Suppressor macrophage treated with lipopolysaccharide for 1 hour (primary cell): ENCODE results near the gene ANO2.

Experiments
- DNase-seq, 3 donors: peaks; one replicate each; pipeline ENCODE4 v3.0.0-alpha.2; 2020 to 2022

Gene ANO2

DNA sequence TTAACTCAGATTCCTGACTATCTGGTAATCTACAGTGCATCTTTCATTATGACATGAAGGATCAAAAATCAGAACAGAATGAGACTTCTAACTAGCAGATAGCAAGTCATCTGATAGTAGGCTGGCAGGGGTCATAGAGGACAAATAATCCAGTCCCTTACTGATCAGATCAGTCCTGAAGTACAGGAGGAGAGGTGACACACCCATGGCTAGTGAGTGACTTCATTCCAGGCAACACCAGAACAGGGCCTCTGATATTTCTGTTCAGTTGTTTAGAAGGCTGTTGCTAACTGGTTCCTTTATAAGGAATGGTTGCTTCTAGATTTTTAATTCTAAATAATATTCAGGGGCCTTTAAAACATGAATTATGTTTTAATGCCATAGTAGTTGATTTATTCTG, 291.0 kb downstream of the ANO2 start:
- DNase-seq, result no peak

DNA sequence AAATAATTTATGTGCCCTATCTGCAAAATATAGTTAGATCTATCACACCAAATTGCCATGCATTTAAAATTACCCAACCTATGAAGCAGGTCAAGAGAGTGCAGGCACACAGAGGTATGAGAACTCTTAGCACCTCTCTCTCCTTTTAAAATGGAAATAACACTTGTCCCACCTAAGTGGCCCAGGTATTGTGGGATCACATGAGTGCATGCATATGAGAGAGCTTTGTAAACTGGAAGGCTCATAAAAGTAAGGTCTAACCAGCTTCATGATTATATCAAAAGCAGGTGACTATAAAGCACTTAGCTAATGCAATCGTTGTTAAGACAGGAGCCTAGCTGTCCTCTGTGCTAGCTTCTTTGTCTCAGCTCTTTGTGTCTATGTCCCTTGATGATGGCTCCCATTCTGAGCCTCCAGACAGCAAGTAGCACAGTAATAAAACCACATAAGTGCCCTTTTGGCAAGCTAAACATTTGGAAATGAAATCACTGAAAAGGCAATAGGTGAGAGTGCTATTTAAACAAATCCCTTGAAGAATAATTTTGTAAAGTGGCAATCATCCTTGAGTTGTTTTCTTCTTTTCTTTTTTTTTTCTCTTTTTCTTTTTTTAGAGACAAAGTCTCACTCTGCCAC, 294.1 kb downstream of the ANO2 start:
- no peak for DNase-seq

DNA sequence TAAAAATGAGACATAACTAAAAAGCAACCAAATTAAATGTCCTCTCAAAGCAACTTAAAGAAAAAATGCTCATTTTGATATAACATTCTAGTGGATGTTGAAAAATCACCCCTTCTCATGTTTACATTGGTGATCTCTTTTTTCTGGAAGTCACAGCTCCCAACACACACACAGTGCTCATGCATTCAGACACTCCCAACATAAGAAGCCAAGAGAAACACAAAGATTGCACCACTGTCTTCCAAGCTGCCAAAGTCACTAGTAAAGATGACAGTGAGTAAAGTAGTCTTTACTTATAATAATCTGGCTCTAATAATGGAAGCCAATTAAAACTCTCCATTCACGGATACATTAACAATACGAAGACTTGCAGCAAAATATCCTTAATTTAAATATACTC, 294.8 kb downstream of the ANO2 start:
- no peak for DNase-seq

DNA sequence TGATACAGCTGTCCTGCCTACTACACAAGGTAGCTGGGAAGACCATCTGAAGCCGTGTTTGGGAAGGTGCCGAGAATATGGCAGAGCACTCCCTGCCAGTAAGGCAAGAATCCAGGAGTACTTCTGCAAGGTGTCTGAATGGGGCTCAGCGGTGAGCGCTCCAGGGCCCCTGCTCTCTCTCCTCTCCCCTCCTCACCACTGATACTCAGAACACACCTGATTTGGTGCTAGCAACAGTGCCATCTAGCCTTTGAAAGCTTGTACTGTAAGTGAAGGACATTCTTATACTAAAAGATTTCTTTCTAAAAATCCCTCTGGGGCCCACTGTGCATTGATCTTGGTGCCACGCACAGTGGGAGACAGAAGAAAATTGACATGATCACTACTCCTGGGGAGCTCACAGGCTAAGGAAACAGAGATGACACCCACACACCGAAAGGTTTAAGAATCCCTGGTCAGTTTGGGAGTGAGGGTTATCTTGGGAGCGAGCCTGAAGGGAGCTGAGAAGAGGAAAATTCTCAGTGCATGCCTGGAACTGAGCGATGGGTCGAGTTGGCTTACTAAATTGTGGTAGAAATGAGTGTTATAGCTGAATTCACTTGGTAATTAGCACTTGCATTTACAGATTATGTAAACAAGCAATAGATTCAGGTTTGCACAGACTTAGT, 296.2 kb downstream of the ANO2 start:
- DNase-seq, result no peak

DNA sequence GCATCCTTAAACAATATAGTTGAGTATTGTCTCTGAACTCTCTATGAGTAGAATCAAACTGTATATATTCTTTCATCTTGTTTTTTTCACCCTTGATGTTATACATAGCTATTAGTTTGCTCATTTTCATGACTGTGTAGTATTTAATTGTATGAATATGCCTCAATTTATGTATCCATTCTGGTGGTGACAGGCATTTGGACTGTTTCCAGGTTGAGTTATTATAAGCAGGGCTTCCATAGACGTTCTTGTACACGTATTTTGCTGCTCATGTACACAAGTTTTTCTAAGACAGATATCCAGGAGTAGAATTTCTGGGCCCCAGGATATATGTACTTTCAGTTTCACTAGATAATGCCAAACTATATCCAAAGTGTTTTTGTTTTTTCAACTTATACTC, 301.8 kb downstream of the ANO2 start:
- no peak for DNase-seq

DNA sequence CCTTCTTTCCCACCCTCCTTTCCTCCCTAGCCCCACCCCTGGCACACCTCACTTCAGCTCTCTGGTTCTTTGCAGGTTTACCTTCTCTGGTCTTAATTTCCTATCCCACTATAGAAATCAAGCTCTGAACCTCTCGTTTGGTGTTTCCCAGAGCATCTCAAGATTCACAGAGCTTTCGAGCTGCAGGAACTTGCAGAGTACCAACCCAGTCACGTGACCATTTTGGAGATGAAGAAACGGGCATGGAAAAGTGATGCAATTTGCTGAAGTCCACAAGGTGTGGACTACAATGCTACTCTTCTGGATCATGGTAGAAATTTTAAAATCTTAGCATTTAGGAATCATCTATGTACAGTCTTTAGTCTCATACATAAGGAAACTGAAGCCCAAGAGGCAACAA, 307.4 kb downstream of the ANO2 start:
- DNase-seq, result no peak

DNA sequence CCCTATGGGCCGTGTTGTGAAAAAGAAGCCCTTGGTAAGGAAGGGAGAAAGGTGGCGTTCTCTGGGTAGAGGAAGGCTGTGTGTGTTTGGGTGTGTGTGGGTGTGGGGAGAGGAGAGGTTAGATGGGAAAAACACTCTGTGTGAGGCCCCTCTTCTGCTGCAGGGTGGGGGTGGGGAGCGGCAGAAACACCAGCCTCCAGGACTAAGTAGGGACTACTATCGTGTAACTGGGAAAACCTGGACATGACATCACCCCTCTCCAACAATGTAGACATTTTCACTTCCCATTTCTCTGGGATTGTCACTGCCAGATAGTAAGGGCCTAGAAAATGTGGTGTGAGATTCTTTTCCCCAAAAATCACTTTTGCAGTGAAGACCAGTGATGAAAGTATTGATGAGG, 308.2 kb downstream of the ANO2 start:
- DNase-seq, result peak in 2 of 3 donors; percentile 30 to 43

DNA sequence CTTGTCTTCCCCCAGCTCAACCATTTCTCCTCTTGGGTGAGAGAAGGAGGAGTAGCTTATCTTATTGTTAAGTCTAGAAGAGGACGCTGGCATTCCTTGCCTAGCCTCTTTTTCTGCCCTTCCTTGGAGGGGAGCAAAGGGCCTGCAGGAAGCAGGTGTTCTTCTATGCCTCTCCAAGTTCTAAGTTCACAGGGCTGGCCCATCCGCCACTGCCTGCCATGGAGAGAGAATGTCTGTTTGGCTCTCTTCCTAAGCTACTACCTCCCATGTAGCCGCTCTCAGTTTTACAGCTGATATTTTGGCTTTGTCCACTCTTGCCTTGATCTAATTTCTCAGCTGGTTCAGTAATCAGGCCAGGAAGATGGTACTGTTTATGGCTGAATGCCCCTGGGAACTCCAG, 312.0 kb downstream of the ANO2 start:
- DNase-seq, result no peak

DNA sequence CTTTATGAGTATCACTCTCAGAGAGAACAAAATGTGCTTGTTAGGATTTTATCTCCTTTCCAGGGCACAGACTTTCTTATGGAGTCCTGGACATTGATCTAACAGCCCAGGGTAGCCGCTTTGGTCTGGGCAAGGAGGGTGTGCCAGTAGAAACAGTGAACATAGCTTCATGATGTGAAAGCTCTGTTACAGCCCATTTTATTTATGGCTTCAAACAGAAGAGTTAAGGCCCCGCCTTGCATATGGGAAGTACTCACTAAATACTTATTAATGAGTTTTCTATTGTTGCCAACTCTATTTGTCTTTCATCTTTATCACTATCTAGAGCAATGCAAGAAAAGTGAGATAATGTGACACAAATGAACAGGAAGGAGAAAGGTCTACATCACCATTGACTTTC, 312.6 kb downstream of the ANO2 start:
- DNase-seq, result no peak

DNA sequence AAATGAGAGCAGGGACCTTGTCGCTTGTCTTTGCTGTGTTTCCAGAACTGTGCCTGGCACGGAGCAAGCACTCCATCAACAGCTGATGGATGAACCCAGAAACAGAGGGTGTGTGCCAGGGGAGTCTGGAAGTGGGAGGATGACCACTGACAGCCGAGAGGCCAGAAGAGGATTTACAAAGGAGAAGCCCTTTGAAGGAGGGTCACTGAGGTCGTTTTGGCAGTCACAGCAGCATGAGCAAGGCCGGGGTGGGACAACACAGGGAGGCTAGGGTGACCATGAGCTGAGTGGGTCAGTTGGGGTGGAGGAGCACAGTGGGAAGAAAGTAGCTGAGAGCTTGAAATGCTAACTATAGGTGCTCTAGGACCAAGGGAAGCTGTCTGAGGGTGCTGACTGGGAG, 313.6 kb downstream of the ANO2 start:
- DNase-seq, result no peak

DNA sequence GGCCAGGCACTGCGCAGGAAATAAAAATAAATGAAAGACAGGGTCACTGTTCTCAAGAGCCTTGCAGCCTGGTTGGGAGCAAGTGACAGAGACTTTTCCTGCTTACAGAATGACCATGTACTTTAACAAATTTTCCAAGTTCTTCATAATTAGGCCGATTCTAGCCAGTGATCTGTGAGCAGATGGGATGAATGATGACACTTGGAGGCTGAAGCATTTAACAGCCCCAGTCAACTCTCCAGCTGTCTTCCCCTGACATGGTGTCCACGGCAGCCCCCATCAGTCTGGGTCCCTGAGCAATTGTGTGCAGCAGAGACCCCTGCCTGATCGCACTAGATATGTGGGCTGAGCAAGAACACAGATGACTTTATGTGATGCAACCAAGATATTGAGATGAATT, 314.3 kb downstream of the ANO2 start:
- no peak for DNase-seq

DNA sequence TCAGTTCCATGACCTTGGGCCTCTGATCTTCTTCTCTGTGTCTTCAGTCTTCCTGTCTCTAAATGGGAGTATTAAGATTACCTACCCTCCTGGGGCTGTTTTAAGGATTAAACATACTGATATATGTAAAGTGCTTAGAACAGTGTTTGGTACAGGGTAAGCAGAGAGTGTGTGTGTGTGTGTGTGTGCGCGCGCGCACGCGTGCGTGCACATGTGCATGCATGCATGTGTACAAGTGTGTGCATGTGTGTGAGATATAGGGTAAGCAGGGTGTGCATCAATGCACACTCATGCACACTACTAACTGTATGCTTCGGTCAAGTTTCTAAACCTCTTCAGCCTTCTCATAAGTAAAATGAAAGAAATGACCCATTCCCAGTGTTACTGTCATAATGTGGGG, 316.6 kb downstream of the ANO2 start:
- DNase-seq, result no peak

DNA sequence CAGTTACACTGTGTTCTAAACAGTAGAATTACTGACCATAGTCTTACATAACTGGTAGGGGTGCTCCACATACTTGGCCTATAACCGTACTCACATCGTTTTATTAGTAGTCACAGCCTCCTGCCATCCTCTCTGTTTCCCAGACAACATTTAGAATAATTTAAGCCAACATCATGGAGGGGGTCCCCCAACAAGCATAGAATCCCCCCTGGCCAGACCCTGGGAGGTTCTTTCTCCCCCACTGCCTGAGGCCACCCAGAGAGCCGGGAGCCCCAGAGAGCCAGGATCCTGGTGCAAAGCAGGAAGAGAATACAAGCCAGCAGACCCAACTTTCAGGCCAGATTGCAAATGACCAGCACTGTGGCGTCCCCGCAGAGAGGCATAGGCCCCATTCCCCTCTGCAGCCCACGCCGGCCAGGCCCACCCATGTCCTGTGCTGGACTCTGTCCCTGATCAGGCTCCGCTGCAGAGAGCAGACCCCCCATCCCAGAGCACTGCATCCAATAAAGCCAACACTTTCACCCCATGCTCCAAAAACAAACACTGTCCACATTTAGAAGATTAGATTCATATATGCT, 317.9 kb downstream of the ANO2 start:
- DNase-seq, result no peak

DNA sequence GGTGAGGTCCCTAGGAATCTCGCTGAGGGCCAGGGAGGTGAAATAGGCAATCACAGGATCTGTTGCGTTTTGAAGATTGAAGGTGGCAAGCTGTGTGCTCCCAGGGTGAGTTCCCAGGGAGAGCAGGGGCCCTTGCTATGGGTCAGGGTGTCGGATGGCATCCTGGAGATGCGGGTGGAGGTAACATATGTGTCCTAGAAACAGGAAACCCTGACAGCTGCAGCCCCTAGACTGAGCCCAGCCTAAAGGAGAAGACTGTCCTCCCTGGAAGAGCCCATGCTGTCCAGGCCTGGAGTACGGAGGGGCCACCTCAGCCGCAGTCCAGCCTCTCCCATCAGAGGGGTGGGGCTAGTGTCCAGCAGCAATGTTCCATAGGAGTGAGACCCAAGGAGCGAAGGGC, 318.9 kb downstream of the ANO2 start:
- no peak for DNase-seq

DNA sequence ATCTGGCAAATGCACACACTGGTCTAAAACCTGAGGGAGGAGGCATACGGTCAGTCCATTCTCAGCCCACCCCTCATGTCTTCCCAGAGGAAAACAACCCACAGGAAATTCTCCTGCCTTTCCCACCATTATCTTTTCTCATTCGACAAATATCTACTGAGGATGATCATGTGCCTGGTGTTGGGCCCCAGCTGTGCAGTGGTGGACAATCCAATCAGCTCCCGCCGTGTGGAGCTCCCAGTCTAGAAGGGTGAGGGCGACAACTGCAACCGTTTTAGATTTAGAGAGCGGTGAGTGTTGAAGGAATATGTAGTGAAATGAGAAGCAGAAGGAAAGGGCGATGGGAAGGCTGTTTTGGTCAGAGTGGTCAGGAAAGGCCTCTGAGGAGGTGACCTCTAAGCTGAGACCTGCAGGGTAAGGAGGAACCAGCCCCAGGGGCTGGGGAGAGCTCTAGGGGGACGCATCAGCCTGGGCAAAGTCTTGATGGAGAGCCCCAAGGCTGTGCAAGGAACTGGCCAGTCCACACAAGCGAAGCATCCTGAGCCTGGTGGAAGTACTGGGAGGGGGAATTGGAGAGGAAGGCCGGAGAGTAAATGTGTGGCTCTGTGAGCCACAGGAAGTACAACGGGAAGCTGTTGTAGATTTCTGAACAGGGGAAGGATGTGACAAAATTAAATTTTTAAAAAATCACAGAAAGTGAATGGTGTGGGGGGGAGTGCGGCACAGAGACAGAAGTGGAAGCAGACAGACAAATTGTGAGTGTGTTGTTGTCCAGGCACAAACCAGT, 320.4 kb downstream of the ANO2 start:
- DNase-seq, result no peak

DNA sequence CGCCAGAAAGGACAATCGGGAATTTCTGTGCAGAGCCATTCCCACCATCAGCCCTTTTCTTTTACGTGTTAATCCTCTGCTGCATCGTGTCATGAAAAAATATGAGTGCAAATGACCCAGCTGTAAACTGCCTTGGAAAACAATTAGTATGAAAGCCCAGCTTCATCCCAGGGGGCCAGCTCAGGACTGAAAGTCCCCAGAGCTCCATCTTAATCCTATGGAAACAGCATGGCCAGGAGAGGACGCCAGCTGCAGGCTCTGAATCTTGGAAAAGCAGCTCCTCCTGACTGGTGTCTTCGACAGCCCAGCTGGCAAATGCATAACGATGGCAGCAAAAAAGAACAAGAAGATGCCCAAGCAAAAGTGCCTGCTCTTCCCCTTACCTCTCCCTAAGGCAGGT, 321.6 kb downstream of the ANO2 start:
- DNase-seq, result no peak

DNA sequence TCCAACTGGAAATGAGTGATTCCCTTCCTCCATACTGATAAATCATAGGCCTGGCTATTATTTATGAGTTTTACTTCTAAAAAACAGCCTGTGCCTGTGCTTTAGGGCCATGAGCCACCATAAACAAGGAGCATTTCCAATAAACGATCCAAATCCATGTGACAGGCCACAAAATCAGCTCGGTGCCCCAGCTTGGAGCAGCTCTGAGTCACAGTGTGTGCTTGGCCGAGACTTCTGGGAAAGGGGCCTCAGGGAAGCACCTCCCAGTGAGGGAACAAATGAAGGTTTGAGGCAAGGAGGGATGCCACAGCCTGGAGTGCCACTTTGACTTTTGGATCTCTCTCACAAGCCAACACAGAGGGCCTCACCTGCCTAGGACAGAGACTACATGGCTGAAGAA, 322.8 kb downstream of the ANO2 start:
- DNase-seq, result no peak

DNA sequence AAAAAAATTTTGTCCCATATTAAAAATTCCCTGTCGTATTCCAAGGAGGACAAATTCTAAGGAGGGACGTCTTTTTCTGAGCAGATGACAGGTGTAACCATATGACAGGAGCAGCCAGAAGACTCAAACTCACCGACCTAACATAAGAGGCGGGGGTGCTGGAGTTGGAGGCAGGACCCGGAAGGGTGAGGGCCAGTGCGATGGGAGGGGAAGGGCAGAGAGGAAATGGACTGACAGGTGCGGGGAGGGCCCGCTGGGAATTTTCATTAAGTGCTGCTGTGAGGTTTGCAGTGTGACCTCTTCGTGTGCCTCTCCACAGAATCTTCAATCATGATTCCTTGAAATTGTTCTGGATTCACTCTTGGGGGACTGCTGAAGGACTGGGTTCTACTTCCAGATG, 323.7 kb downstream of the ANO2 start:
- no peak for DNase-seq

DNA sequence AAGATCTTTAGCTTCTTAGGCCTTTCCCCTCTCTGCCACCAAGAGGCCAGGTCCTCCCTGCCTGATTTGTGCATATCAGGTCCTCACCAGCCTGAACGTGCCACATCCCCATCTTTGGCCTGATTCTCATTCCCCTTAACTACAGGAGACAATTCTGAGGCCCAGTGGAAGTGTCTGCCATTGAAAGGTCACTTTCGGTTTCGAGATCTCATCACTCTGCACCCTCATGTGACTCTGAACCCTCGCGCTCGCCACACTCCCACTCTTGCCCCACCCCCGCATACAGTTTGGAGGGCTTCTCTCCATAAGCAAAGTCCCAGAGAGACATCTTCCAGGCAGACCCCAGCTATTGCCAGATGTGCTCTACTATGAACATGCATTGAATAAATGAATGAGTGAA, 324.2 kb downstream of the ANO2 start:
- no peak for DNase-seq

DNA sequence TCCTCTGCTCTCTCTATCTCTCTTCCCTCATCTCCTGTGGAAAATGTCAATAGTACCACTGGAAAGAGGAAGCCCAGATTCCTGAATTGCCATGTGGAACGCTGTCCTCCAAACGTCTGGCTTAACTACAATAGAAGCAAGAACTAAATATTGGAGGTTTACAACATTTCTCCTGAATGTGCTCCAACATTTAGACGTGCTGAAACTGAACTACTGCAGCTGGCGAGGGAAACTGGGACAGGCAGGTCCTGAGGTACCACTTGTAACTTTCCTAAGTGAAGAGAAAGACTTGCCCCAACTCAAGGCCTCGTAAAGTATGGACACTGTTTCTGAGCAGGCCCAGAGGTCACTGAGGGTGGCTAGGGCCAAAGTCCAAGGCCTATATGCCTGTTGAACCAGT, 325.4 kb downstream of the ANO2 start:
- no peak for DNase-seq

DNA sequence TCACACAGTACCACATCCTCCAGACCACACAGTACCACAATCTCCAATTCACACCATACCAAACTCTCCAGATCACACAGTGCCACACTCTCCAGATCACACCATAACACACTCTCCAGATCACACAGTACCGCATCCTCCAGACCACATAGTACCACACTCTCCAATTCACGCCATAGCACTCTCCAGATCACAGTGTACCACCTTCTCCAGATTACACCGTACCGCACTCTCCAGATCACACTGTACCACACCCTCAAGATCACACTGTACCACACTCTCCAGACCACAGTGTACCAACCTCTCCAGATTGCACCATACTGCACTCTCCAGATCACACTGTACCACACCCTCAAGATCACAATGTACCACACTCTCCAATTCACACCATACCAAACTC, 328.2 kb downstream of the ANO2 start:
- DNase-seq, result no peak

DNA sequence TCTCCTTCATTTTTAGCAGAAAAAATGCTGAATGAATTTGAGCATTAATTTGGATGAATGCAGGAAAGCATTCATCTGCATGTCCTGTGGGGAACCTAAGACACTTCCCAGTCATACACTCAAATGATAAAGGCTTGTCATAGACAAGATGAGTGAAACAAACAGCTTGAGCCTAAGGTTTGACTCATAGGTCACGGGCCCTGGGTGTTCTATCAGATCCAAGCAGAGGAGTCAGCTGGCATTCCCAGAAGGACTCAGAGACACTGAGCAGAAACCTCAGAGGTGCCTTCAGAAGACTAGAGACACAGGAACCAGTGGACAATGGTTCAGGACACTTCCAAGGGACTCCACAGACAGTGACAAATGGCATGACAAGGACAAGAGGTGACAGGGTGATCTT, 329.3 kb downstream of the ANO2 start:
- DNase-seq, result no peak

DNA sequence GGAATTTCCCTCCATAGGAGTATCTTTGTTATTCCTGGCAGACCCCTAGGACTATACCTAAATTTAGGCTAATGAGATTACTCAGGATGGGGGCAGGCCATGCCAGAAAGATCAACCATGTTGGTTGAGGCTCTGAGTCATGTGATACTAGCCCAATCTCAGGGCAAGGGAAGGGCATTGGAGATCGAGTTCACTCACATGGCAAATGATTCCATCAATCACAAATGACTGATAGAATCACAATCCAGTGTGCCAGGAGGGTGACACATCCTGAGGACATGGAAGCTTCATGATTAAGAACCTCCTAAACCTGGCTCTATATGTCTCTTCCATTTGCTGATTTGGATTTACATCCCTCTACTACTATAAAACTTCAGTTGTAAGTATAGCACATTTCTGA, 330.8 kb downstream of the ANO2 start:
- DNase-seq, result no peak
